Testis (tissue), 3 donors: Measurements from ENCODE around the gene BLCAP. TPM values are rescaled to one million over a fixed set of nuclear protein-coding genes. Genes with fewer than 3 reads are reported as not detected.

Experiments
- DNase-seq: peaks from one replicate; pipeline ENCODE4 v3.0.0-alpha.2; 2019
- H3K27ac ChIP-seq, 2 donors: fragments of 200-600 bp; sonication (generic); one replicate each; pipeline ENCODE4 v1.5.1; 2019
- H3K27me3 ChIP-seq: fragments of 200-600 bp; sonication (generic); one replicate; pipeline ENCODE4 v1.5.1; 2019
- H3K36me3 ChIP-seq: fragments of 200-600 bp; sonication (generic); one replicate; pipeline ENCODE4 v1.5.1; 2017; ENCODE audit warnings: low read depth; ENCODE audit errors: missing control alignments
- H3K4me1 ChIP-seq: fragments of 200-600 bp; sonication (generic); one replicate; pipeline ENCODE4 v1.5.1; 2019
- H3K4me3 ChIP-seq, 2 donors: fragments of 200-600 bp; sonication (generic); one replicate each; pipeline ENCODE4 v1.5.1; 2017 to 2019
- H3K9me3 ChIP-seq: fragments of 200-600 bp; sonication (generic); one replicate; pipeline ENCODE4 v1.5.1; 2017
- POLR2A ChIP-seq: fragments of 450-650 bp; IDR thresholded peaks from one replicate; pipeline ENCODE4 v1.6.1; 2017; ENCODE audit warnings: antibody characterized with exemption, mild to moderate bottlenecking, moderate library complexity
- WGBS, 2 donors: methylation state at CpG; one replicate each; pipeline ENCODE4 v1.1.5; 2018; 5-methylcytosine and 5-hydroxymethylcytosine counted together
- intact Hi-C: fragments of 100-400 bp; cut with DNase I; formaldehyde crosslinking; loops from one replicate; pipeline ENCODE4 v1.15.1; 2023; ENCODE audit warnings: low total_unique reads
- polyA plus RNA-seq: library from polyadenylated mRNA; stranded (reverse); fragments of 350-450 nt; fragmentation: Illumina TruSeq; extraction: RNeasy Lipid Tissue Mini Kit (QIAGEN cat#74804); gene quantifications from one replicate; pipeline ENCODE4 v1.2.3, GENCODE V29; 2014; ENCODE audit warnings: low read depth, low replicate concordance; ENCODE audit not compliant: insufficient read depth
- total RNA-seq, 2 donors: library from RNA; depleted of rRNA; stranded (reverse); fragments of >200 nt; gene quantifications; one replicate each; pipeline ENCODE4 v1.2.3, GENCODE V29; 2016
- TF ChIP-seq, protein P1 (sequence below), 3 experiments: fragments of 450-650 bp in 2 of 3; fragments of 200-600 bp in 1 of 3; sonication (generic) in 1 of 3; IDR thresholded peaks; one replicate each; pipeline ENCODE4 v1.5.1; 2016 to 2019; ENCODE audit warnings: antibody characterized with exemption in 3 of 3, mild to moderate bottlenecking in 2 of 3, moderate library complexity in 1 of 3

BLCAP gene
- total and polyA plus RNA-seq, 3 donors from 2014 or later, result 76.9 to 83.6 (median 80.0) TPM

DNA sequence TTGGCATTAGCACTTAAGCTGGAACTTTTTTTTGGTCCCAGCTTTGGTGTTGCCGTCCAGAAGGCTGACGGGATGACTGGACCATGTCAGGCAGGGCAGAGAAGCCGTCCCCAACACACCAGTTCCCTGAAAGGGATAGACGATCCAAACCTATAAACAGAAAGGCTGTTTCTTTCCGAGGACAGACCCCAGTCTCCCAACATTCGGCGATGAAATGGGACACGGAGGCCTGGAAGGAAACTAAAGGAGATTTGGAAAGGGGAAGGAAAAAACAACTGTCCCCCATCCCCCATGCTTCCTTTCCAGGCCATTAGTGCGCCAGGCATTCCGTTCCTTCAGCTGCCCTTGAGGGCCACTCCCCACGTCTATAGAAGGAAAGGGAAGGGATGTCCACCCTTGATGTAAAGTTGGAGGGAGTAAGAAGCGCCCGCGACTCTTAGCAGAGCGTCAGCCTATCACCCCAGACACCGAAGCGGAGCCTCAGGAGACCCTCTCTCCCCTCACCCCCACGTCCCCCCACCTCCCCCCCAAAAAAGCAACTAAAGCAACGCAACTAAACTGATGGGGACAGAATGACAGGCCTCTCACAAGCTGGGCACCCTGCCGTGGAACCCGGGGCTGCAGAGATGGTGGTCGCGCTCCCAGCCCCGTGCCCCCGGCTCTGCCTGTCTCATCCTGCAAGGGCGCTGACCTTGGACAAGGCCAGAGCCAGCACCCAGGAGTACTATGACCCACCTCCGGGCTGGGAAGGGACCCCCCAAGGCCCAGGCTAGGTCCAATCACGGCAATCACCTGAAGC is 638 bp downstream of the BLCAP start:
- TF ChIP-seq, protein P1, sequence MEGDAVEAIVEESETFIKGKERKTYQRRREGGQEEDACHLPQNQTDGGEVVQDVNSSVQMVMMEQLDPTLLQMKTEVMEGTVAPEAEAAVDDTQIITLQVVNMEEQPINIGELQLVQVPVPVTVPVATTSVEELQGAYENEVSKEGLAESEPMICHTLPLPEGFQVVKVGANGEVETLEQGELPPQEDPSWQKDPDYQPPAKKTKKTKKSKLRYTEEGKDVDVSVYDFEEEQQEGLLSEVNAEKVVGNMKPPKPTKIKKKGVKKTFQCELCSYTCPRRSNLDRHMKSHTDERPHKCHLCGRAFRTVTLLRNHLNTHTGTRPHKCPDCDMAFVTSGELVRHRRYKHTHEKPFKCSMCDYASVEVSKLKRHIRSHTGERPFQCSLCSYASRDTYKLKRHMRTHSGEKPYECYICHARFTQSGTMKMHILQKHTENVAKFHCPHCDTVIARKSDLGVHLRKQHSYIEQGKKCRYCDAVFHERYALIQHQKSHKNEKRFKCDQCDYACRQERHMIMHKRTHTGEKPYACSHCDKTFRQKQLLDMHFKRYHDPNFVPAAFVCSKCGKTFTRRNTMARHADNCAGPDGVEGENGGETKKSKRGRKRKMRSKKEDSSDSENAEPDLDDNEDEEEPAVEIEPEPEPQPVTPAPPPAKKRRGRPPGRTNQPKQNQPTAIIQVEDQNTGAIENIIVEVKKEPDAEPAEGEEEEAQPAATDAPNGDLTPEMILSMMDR (IDR thresholded peaks at IDR 0.05), result no peak
- no peak for TF ChIP-seq POLR2A
- Histone ChIP-seq H3K36me3 (no peaks in the 10 kb centered on the region), H3K27ac (peak overlapping the region; percentile 90 to 96), H3K9me3 (no peaks in the 10 kb centered on the region), H3K27me3 (no peaks in the 10 kb centered on the region), H3K4me3 (peak overlapping the region; percentile 94 to 100), H3K4me1 (peaks cover 20% of the 10 kb centered on the region)
- intact Hi-C loops, result loop anchor here (5.0 to 10.0 kb wide), 2 partner anchors 122 to 245 kb away; no protein-coding TSS in a partner anchor
- WGBS, 2 donors, result 0% methylated on average over 14 to 28 of the region's 28 CpGs
- peak; percentile 33 for DNase-seq

DNA sequence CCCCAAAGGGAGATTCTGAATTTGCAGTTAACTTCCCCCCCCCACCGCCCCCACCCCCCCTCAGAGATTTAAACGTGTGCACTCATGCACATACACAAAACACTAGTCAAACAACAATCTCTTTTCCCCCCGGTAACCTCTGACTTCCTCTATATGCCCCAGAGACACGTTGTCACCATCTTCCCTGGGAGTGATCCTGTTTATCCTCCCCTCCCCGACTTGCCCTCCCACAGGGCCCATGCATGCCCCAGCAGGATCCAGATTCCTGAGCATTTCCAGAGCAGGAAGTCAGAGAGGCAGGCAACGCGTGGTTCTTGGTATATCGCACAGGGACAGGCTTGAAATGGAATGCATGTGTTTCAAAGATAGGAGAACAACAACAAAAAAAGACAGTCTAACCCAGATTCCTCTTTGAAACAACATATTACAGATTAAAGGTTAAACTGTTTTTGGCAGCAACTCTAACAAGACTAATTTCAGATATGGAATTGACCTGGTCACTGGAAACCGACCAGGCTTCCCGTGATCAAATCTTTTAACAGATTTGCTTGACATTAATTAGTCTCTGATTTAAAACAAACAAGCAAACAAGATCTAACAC is 1.3 kb downstream of the BLCAP start:
- intact Hi-C loops, result loop anchor here (5.0 to 10.0 kb wide), 2 partner anchors 122 to 244 kb away; no protein-coding TSS in a partner anchor
- H3K36me3 ChIP-seq, result no peaks in the 10 kb centered on the region
- no peaks in the 10 kb centered on the region for H3K9me3 ChIP-seq
- peaks cover 20% of the 10 kb centered on the region for H3K4me1 ChIP-seq
- no peak for TF ChIP-seq POLR2A
- TF ChIP-seq, protein P1 (IDR thresholded peaks at IDR 0.05), result no peak
- 2 to 4% methylated on average over 10 of the region's 10 CpGs for WGBS, 2 donors
- H3K27ac ChIP-seq, result peak overlapping the region; percentile 90 to 96
- DNase-seq, result peak; percentile 37
- no peaks in the 10 kb centered on the region for H3K27me3 ChIP-seq
- H3K4me3 ChIP-seq, result peak overlapping the region; percentile 94 to 100

DNA sequence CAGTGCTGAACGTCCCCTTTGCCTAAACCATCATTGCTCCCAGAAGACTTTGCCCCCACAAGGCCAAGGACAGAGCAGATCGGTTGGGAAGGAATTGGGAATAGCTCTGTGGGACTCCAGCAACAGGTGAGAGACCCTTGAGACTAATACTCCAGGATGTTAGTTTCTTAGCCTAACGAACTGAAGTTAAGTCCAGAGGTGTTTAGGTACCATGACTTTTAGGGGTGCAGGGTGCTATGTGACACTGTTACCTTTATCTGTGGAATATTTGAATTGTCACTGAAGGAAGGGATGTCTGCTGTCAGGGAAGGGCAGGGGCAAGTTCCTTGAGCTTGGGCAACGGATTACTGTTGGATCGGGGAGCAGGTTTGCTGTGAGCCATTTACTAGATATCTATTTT is 1.9 kb downstream of the BLCAP start:
- Histone ChIP-seq H3K4me1 (peaks cover 20% of the 10 kb centered on the region), H3K4me3 (no peak overlapping the region), H3K36me3 (no peaks in the 10 kb centered on the region), H3K27me3 (no peaks in the 10 kb centered on the region), H3K9me3 (no peaks in the 10 kb centered on the region), H3K27ac (peak overlapping the region in 1 of 2 donors; percentile 96)
- no peak for TF ChIP-seq POLR2A
- TF ChIP-seq, protein P1 (IDR thresholded peaks at IDR 0.05), result no peak
- WGBS, 2 donors, result 43 to 48% methylated on average over 5 of the region's 5 CpGs
- intact Hi-C loops, result loop anchor here (5.0 to 10.0 kb wide), 2 partner anchors 121 to 244 kb away; no protein-coding TSS in a partner anchor
- no peak for DNase-seq

DNA sequence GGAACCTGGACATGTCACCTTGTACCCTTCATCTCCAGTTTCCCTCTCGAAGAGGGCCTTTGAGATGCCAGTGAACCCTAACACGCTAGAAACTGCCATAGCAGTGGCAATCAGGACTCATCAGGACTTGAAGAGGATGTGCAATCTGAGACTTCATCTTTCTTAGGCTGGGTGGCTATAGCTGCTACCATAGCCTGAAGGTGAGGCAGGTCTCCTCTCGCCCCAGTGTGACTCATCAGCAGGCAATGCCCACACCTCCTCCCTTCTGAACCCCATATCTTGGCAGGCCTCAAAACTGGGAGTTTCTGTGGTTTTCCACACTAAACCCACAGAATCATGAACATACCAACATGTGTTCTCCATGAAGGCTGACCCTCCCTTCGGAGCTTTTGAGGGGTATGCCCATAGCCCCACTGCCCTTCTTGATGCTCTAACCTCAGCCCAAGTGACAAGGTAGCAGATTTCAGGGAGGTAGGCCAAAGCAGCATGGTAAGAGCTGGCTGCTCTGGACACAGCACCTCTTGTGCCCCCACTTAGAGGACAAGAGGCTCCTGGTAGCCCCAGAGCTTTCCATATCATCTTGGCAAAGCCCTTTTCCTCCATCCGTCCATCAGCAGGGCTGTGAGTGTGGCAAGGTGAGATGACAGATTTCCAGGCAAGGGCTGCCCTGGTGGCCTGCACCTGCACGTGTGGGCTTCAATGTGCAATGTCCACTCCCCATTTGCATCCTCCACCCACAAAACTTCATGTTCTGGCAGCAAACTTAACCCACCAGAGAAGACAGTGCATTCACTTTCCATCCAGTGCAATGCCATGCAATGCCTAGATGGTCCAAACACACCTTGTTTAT is 2.6 kb downstream of the BLCAP start:
- intact Hi-C loops, result loop anchor here (5.0 to 10.0 kb wide), 3 partner anchors 120 to 253 kb away; no protein-coding TSS in a partner anchor
- no peak for TF ChIP-seq POLR2A
- TF ChIP-seq, protein P1 (IDR thresholded peaks at IDR 0.05), result no peak
- Histone ChIP-seq H3K36me3 (no peaks in the 10 kb centered on the region), H3K9me3 (no peaks in the 10 kb centered on the region), H3K4me3 (no peak overlapping the region), H3K4me1 (peaks cover 20% of the 10 kb centered on the region), H3K27me3 (no peaks in the 10 kb centered on the region), H3K27ac (no peak overlapping the region)
- no peak for DNase-seq
- 67 to 81% methylated on average over 5 to 6 of the region's 6 CpGs for WGBS, 2 donors
